Stimulated activated CD8-positive, alpha-beta memory T cell treated with anti-CD3 and anti-CD28 coated beads, Interleukin-12 subunit alpha, Interleukin-12 subunit beta, amount 100 ng/mL, for 4 hours (primary cell): Measurements from ENCODE around the gene NBR1.
"Not testable (repeated sequence)": the region's sequence is repeated elsewhere in the genome, so short reads cannot be mapped to it uniquely, and the experiment has no call there.

Experiments
- DNase-seq: peaks from one replicate; pipeline ENCODE4 v3.0.0-alpha.2; 2020; ENCODE audit warnings: low read depth

Gene NBR1

GRCh38 chr17:43153197-43153835, 17.7 kb upstream of the NBR1 start:
- not testable (repeated sequence) for DNase-seq

GRCh38 chr17:43155666-43156065, 15.3 kb upstream of the NBR1 start:
- no peak for DNase-seq

GRCh38 chr17:43159232-43159631, 11.8 kb upstream of the NBR1 start:
- not testable (repeated sequence) for DNase-seq

- not testable (repeated sequence) for DNase-seq
These were observed 11.1 kb upstream of the NBR1 start for GRCh38 chr17:43159957-43160356.

- not testable (repeated sequence) for DNase-seq
These were observed 5.0 kb upstream of the NBR1 start for GRCh38 chr17:43165971-43166370.

- no peak for DNase-seq
These were observed 1.4 kb upstream of the NBR1 start for GRCh38 chr17:43169561-43170139.

- DNase-seq, result peak; percentile 71
These were observed 761 bp upstream of the NBR1 start for GRCh38 chr17:43170140-43170765.

GRCh38 chr17:43171586-43172487, 823 bp downstream of the NBR1 start:
- no peak for DNase-seq

GRCh38 chr17:43175213-43176118, 4.5 kb downstream of the NBR1 start:
- no peak for DNase-seq

GRCh38 chr17:43176119-43176570, 5.1 kb downstream of the NBR1 start:
- DNase-seq, result no peak

GRCh38 chr17:43183921-43184320, 12.9 kb downstream of the NBR1 start:
- DNase-seq, result no peak

- DNase-seq, result not testable (repeated sequence)
These were observed 15.6 kb downstream of the NBR1 start for GRCh38 chr17:43186656-43187055.

GRCh38 chr17:43193251-43193650, 22.2 kb downstream of the NBR1 start:
- DNase-seq, result no peak

- no peak for DNase-seq
These were observed 28.6 kb downstream of the NBR1 start for GRCh38 chr17:43199633-43200032.

- DNase-seq, result no peak
These were observed 29.1 kb downstream of the NBR1 start for GRCh38 chr17:43200127-43200526.

- not testable (repeated sequence) for DNase-seq
These were observed 32.0 kb downstream of the NBR1 start for GRCh38 chr17:43203013-43203412.

GRCh38 chr17:43210576-43210975, 39.6 kb downstream of the NBR1 start:
- DNase-seq, result no peak

- no peak for DNase-seq
These were observed 40.1 kb downstream of the NBR1 start for GRCh38 chr17:43211123-43211479.

GRCh38 chr17:43211480-43212402, 40.7 kb downstream of the NBR1 start, which contains the start of gene TMEM106A:
Gene TMEM106A, plus strand, starts transcription at chr17:43211875. Its CDS starts 1,167 bp downstream, at chr17:43213042.
- DNase-seq, result peak; percentile 58
